NB4 (cell line): ENCODE results near the gene HOXB7.

Source experiments
- DNase-seq: peaks from one replicate; pipeline ENCODE4 v3.0.0; 2010; ENCODE audit warnings: low read depth
- H3K4me3 ChIP-seq: one replicate; pipeline ENCODE4 v1.5.1; 2011; ENCODE audit warnings: mild to moderate bottlenecking, low read depth, low read length, moderate library complexity
- MAX ChIP-seq: IDR thresholded peaks from 2 replicates; pipeline ENCODE4 v1.6.1; 2011; ENCODE audit warnings: low read depth, low read length
- MYC ChIP-seq: IDR thresholded peaks from 2 replicates; pipeline ENCODE4 v1.6.1; 2011; ENCODE audit warnings: low read depth, low read length
- POLR2A ChIP-seq: IDR thresholded peaks from 2 replicates; pipeline ENCODE4 v1.6.1; 2011; ENCODE audit warnings: mild to moderate bottlenecking; ENCODE audit not compliant: insufficient read length; ENCODE audit errors: extremely low read depth
- TF ChIP-seq, protein P1 (sequence below): IDR thresholded peaks from one replicate; pipeline ENCODE4 v1.5.1; 2012; ENCODE audit warnings: low read depth, low read length

The HOXB7 gene

GRCh38 chr17:48593126-48593829 lies 17.5 kb downstream of the HOXB7 start, which contains the start of gene HOXB5:
HOXB5 (minus strand) TSS chr17:48593779; CDS start chr17:48593682, 97 bp downstream.
- no peak for DNase-seq
- TF ChIP-seq MAX = no peak
- TF ChIP-seq POLR2A = no peak
- TF ChIP-seq MYC = no peak
- TF ChIP-seq, protein P1, sequence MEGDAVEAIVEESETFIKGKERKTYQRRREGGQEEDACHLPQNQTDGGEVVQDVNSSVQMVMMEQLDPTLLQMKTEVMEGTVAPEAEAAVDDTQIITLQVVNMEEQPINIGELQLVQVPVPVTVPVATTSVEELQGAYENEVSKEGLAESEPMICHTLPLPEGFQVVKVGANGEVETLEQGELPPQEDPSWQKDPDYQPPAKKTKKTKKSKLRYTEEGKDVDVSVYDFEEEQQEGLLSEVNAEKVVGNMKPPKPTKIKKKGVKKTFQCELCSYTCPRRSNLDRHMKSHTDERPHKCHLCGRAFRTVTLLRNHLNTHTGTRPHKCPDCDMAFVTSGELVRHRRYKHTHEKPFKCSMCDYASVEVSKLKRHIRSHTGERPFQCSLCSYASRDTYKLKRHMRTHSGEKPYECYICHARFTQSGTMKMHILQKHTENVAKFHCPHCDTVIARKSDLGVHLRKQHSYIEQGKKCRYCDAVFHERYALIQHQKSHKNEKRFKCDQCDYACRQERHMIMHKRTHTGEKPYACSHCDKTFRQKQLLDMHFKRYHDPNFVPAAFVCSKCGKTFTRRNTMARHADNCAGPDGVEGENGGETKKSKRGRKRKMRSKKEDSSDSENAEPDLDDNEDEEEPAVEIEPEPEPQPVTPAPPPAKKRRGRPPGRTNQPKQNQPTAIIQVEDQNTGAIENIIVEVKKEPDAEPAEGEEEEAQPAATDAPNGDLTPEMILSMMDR = no peak
- no peak within 1 kb of the TSS for H3K4me3 ChIP-seq

DNA sequence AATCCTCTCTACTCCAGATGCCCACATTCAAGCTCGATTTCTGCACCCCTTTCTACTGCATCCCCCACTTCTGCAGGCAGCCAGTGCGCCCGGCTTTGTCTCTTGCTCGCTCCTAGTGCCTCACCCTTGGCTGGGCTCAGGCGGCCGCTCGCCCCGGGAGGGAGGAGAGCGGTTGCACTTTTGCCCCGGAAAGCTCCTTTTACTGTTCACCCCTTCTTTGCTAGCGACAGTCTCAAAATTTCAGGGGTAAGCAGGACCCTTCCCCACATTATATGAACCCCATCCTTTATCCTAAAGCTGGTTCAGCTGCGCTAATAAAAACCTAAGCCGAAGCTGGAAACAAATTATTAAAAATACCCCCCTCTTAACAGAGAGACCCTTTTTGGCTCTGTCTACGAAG lies 18.2 kb downstream of the HOXB7 start:
- DNase-seq = no peak
- H3K4me3 ChIP-seq = no peak overlapping the region
- TF ChIP-seq POLR2A = no peak
- no peak for TF ChIP-seq MYC
- TF ChIP-seq, protein P1 = no peak
- no peak for TF ChIP-seq MAX

- no peak for DNase-seq
- TF ChIP-seq, protein P1 = no peak
- TF ChIP-seq POLR2A (no peak), MYC (no peak), MAX (no peak)
- no peak overlapping the region for H3K4me3 ChIP-seq
Measured at GRCh38 chr17:48592057-48592514, 18.7 kb downstream of the HOXB7 start.

- TF ChIP-seq, protein P1 = no peak
- TF ChIP-seq MAX (no peak), MYC (no peak), POLR2A (no peak)
- no peak for DNase-seq
- H3K4me3 ChIP-seq = no peak overlapping the region
Measured at GRCh38 chr17:48591255-48592056, 19.4 kb downstream of the HOXB7 start.

GRCh38 chr17:48590607-48591161 lies 20.1 kb downstream of the HOXB7 start:
- TF ChIP-seq MAX (no peak), MYC (no peak), POLR2A (no peak)
- TF ChIP-seq, protein P1 = no peak
- DNase-seq = no peak
- H3K4me3 ChIP-seq = no peak overlapping the region
